Activated T-helper 9 cell treated with anti-CD3 and anti-CD28 coated beads, Interleukin-2, amount 50 U/mL, for 16 hours (primary cell): ENCODE results near the gene STAC3.
A peak's percentile ranks its signal among the peaks of the same experiment; 100 is the strongest.

Source experiments
- DNase-seq: peaks from one replicate; pipeline ENCODE4 v3.0.0-alpha.2; 2020; ENCODE audit warnings: low read depth

Gene STAC3

DNA sequence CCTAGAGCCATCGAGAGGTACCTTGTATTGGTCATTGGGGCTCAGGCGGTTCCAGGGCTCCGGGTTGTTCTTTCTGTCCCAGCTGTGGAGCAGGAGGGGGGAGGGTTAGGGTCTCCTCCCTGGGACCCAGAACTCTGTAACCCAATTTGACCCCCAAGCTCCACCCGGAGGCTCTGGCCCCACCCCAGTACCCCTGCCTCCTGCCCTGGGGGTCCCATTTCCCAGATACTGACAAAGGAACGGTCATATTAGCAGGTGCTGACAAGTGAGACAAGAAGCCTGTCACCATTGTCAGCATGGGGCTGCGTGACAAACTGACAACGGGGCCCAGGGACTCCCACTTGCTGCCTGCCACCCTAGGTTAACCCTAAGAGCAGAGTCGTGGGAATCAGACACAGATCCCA is 15.3 kb downstream of the STAC3 start:
- no peak for DNase-seq

DNA sequence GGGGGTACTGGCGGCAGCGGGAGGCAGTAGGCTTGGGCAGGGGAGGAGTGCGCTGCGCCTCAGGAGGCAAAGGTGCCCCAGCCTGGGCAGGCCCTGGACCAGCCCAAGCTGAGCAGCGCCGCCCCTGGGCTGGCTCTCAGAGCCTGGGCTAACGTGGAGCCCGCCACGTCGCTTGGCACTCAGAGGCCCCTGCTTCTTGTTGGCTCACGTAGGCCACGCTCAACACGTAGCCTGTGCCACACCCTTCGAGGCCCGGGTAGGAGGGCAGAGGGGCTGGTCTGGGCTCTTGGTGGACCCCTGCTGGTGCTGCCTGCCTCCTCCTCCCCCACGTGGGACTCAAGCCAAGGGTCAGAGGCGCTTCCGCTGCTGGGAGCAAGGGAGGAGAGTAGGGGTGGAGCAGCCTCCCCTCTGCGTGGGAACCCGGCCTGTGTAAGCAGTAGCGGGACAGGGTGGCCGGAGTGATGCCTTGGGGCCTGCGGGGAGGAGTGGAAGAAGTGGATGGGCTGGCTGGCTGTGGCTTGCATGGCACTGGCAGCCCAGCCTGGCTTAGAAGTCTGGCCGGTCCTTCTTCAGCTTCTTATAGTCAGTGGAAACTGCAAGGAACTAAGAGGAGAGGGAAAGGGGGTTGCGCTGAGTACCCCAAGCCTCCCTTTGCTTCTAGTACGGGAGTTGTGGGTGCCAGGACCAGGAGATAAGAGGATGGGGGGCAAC is 15.8 kb downstream of the STAC3 start:
- no peak for DNase-seq

DNA sequence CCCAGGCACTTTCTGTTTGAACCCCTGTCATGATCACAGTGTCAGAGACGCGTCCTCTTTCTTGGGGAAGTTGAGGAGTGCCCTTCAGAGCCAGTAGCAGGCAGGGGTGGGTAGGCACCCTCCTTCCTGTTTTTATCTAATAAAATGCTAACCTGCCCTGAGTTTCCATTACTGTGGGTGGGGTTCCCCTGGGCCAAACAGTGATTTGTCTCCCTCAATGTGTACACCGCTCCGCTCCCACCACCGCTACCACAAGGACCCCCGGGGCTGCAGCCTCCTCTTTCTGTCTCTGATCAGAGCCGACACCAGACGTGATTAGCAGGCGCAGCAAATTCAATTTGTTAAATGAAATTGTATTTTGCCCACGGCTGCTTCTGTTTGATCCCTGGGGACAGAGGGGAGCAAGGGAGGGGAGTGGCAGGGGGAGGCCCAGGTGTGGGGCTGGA is 16.4 kb downstream of the STAC3 start:
- DNase-seq = no peak

DNA sequence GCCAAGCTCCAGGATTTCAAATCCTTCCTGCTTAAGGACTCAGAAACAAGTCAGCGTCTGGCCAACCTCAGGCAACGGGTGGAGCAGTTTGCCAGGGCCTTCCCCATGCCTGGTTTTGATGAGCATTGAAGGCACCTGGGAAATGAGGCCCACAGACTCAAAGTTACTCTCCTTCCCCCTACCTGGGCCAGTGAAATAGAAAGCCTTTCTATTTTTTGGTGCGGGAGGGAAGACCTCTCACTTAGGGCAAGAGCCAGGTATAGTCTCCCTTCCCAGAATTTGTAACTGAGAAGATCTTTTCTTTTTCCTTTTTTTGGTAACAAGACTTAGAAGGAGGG is 16.8 kb downstream of the STAC3 start:
- no peak for DNase-seq

DNA sequence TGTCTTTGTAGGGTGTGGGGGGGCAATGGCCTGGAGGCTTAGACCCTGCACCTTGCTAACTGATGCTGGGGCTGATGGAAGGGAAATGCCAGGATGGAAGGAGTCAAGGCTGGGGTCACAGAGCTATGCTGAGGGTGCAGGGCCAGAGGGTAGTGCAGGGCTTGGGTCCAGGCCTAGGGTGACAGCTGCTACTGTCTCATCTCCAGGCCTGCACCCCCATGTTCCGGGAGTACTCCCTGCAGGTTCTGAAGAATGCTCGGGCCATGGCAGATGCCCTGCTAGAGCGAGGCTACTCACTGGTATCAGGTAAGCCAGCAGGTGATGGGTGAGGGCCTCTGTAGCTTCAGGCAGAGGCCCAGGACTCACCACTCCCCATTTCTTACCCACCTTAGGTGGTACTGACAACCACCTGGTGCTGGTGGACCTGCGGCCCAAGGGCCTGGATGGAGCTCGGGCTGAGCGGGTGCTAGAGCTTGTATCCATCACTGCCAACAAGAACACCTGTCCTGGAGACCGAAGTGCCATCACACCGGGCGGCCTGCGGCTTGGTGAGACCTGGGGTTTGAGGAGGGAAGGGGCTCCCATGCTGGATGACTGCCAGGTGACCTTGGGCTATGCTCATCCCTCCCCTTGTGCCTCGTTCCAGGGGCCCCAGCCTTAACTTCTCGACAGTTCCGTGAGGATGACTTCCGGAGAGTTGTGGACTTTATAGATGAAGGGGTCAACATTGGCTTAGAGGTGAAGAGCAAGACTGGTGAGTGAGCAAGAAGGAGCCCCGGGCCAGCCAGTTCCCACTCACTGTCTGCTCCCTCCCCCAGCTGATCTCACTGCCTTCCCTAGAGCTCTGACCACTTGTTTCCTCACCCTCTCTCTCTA is 17.4 kb downstream of the STAC3 start:
- no peak for DNase-seq

DNA sequence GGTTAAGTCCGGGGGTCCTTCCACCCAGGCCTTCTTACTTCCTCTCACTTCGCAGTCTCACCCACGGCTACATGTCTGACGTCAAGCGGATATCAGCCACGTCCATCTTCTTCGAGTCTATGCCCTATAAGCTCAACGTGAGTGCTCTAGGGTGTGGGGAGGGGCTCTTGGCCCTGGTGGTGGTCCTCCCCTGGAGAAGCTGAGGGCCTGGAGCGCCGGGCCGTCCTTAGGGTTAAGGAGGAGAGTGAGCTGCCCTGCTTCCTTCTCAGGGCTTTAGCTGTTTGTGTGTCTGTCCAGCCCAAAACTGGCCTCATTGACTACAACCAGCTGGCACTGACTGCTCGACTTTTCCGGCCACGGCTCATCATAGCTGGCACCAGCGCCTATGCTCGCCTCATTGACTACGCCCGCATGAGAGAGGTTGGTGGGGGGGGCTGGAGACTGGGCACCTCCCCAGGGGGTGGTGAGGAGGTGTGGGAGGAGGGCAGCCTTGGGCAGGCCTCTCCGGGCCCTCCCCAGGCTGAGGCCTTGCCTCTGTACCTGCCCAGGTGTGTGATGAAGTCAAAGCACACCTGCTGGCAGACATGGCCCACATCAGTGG is 18.7 kb downstream of the STAC3 start:
- DNase-seq = no peak

DNA sequence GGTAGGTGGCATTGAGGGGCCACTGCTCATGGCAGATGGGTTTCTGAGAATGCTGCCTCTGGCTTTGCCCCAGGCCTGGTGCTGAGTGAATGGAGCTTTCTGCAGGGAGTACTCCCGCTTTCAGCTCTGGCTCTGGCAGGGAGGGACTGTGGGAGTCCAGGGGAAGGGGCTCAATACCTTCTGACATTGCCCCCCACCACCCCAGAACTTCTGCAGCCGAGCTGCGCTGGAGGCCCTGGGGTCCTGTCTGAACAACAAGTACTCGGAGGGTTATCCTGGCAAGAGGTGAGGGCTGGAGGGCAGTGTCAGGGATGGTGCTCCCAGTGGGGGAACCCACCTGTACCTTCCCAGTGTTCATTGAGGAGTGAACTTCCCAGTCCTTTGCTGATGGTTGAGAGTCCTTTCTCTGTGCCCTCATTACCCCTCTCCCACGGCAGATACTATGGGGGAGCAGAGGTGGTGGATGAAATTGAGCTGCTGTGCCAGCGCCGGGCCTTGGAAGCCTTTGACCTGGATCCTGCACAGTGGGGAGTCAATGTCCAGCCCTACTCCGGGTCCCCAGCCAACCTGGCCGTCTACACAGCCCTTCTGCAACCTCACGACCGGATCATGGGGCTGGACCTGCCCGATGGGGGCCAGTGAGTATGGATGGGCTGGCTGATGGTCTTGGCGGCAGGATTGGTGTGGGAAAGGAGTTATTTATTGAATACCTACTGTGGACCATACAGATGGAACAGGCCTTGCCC is 19.5 kb downstream of the STAC3 start:
- DNase-seq = no peak

DNA sequence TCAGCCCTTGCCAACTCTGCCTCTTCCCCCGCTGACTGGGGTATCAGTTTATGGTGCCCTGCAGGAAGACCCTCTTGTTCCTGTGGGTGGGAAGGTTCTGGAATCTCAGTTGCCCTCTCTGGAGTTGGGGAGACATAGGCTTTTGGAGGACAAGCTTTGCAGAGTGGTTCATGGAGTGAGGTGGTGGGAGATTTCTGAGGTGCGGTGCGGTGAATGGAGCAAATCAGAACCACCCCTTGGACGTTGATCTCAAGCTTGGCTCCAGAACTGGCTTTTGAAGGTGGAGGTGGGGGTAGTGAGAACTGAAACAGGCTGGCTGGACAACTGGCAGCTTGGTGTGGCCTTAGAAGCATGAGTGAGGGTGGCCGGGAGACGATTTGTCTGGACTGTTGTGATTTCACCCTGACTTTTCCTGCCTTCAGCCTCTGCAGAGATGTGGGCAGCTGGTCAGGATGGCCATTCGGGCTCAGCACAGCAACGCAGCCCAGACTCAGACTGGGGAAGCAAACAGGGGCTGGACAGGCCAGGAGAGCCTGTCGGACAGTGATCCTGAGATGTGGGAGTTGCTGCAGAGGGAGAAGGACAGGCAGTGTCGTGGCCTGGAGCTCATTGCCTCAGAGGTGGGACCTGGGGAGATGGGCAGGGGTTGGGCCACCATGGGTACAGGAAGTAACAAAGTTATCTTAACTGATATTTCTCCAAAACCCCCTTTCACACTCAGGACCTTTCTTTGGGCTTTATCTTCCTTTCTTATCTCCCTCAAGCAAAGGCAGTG is 20.4 kb downstream of the STAC3 start:
- DNase-seq = no peak

DNA sequence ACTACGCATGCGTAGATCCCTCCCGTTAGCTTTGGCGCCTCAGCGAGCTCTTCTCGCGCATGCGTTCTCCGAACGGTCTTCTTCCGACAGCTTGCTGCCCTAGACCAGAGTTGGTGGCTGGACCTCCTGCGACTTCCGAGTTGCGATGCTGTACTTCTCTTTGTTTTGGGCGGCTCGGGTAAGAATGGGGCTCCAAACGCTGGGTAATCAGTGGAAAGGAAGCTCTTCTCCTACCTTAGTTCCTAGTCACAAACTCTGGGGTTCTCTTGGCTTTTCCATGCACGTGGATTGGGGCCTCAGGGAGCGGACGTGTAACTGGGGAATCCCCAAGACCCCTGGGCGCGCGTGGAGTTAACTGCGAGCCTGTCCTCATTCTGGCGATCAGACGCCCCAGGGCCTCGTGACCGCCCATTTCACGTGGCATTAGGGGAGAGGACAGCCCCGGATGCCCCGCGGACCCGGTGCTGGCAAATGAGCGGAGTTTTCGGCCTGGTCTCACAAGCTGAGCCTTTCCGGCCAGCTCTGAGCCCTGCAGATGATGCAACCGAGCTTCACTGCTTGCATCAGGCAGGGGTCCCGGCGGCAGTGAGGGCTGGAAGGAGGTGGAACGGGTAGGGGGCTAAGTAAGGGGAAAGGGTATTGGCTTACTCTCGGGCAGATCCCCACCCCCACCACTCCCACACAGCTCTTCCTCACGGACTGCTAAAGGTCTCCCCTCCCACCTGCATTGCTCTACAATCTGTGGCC is 21.2 kb downstream of the STAC3 start, which contains the start of gene SHMT2:
SHMT2 (plus strand) TSS at position 78 of the 747 bp plus-strand sequence; CDS start at position 146, 68 bp downstream.
- peak; percentile 88 for DNase-seq

DNA sequence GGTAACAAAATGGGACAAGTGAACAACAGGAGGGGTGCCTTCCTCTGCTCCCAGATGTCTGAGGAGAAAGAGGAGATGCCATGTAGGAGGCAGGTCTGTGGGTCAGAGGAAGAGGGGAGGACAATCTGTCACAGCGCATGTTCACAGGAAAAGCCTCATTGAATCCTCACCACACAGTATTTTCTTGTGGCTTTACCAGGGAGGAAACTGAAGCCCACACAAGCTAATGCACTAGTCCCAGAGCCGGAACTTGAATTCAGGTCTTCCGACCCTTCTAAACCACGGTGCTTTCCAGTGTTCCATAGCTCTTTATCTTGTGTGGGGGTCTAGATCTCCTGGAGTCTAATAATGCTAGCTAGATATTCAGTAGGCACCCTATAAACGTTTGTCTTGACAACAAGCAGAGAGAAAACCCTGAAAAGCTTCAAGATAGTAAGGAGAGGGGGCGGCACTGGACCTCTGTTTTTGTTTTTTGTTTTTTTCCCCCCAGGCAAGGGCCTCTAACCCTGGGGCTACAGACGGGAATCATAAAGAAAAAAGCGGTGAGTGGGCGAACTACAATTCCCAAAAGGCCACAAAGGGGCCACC is 21.8 kb downstream of the STAC3 start:
- DNase-seq = no peak

DNA sequence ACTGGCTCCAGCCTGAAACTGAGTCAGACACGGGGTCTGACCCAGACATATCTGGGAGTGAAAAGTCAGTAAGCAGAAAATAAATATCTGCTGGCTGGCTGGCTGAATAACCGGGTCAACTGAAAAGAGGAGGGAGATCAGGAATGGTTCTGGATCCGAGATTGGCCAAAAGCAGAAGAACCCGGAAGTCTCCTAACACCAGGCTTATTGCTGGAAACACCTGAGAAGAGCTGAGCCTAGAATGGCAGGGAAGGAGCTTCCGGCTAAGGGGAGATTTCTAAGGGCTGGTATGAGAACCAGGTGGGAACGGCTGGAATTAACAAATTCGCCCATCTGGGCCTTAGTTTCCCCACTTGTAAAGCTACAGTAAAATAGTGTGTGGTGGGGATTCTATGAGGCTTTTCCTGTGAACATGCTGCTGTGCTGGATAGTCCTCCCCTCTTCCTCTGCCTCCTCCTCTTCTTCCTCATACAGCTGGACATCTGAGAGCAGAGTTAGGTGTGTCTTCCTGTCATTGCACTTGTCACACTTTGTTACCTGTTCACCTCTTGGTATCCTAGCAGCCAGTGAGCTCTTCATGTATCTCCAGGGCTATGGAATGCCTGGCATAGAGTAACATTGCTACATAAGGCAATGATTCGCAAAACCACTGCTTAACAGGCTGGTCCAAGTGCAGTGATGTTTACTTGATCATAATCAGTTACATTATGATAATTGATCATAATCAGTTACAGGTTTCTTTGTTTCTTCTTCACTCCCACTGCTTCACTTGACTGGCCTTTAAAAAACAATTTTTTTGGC is 23.5 kb downstream of the STAC3 start:
- DNase-seq = no peak

DNA sequence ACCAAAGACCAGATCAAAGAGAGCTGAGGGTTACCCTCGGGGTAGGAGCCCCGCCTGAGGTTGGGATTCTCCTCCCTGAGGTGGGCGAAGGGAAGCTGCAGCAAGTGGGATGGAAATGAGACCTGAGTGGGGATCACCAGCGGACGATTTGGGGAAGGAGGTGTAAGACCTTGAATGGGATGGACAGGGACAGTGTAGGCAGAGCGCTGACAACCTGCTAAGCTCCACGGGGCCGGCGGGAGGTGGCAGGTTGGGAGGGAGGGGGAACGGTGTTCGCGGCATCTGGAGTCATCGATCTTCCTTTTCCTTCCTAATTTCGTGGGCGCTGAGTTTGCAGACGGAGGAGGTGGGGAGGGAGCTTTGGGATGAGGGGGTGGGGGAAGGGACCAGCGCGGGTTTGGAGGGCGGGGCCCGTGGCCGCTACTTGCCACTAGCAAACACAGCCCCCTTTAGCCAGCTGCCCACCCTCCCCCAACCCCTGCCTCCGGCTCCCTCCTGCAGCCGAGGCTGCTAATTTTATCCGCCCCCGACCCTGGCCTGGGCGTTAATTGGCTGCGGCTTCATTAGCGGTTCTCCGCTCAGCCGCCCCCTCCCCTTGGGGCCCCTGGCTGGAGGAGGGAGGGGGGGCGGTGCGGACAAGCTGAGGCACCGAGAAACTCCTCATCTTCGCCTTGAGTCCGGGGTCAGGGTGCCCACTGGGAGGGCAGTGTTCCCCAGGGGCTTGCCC is 24.2 kb downstream of the STAC3 start:
- no peak for DNase-seq

DNA sequence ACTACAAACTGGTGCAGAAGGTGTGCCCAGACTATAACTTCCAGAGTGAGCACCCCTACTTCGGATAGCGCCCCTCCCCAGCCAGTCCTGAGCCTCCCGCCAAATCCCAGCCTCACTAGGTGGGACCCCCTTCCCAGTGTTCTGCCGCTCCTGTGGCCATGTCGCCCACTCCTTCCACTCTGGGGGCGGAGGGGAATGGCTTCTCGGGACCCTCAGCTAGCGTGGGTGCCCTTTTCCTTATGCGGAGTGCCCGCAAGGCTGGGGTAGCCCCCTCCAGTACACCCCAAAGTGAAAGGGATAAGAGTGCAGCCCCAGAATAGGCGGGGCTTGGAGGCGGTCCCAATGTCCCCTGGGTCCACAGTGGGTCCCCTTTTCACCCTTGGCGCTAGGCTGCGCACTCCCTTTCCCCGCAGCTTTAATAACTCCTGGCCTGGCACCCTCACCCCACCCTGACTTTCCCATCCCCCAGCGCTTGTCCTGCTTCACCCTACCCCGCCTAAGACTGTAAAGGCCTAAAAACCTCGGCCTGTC is 25.2 kb downstream of the STAC3 start:
- DNase-seq = no peak

DNA sequence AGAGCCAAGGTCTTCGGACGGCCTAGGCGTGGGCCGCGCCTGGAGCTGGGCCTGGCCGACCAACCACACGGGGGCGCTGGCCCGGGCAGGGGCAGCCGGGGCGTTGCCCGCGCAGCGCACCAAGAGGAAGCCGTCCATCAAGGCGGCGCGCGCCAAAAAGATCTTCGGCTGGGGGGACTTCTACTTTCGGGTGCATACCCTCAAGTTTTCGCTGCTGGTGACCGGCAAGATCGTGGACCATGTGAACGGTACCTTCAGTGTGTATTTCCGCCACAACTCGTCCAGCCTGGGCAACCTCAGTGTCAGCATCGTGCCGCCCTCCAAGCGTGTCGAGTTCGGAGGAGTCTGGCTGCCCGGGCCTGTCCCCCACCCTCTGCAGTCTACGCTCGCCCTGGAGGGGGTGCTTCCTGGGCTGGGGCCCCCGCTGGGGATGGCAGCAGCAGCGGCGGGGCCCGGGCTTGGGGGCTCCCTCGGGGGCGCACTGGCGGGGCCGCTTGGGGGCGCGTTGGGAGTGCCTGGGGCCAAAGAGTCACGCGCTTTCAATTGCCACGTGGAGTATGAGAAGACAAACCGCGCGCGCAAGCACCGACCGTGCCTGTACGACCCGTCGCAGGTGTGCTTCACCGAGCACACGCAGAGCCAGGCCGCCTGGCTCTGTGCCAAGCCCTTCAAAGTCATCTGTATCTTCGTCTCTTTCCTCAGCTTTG is 25.9 kb downstream of the STAC3 start:
- peak; percentile 41 for DNase-seq

DNA sequence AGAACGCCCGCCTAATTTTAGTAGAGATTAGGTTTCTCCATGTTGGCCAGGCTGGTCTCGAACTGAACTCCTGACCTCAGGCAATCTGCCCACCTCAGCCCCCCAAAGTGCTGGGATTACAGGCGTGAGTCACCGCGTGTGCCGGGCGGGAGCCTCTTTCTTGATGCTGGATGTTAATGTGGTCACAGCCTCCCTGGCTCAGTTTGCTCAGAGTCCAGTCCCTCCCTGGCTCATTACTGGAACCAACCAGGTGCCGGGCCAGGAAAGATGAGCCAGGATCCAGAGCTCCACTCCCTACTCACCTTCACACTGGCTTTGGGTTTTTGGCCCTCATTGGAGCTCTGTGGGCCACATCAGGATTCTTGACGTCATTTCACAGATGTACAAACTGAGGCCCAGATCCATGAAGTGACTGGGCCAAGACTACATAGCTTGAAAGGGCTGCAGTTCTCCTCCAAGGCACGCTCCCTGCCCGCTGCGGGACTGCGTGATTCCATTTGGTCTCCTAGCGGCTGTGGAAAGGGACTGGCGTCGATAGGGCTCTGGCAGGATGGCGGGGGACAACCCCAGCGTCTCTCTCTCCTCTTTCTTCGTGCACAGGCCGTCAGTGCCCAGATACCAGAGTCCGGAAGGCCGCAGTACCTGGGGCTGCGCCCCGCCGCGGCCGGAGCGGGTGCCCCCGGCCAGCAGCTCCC is 26.6 kb downstream of the STAC3 start:
- DNase-seq = no peak

DNA sequence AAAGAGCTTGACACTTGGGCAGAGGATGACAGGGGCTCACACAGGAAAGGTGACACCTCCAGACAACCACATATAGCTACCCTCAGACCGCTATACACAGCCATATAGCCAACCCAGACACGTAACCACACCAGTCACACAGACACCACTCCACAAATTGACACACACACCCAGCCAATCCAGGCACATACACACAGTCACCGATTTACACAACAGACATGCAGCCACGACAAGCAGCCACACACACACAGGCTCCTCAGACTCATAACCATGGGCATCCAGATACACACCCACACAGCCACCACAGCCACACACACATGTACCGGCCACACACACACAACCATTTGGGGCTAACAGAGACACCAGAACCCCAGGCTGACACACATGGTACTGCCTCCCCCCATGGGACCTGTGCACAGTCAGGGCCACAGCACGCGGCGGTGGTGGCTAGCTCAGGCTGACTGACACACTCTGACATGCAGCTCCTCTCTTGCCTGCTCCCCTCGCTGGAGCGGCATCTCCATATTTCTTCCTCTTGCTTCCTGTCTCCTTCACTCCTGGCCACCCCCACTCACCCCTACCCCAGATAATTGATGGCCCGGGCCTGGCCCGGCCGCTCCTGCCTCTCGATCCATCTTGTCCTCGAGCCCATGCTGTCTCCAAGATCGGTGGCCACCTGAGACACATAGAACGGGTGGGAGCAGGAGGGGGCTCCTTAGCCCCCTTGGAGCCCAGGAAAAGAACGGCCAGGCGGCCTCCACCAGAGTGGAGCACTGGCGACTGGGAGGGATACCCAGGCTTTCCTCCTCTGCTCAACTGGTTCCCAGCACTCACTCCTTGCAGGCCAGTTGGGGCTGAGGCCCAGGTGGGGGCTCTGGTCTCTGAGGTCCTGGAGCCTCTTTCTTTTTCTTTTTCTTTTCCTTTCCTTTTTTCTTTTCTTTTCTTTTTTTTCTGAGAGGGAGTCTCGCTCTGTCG is 27.5 kb downstream of the STAC3 start:
- DNase-seq = no peak
